Right ventricle myocardium inferior (tissue), 1 donor: Measurements from ENCODE around the gene ALG12. TPM values are rescaled to one million over a fixed set of nuclear protein-coding genes. Genes with fewer than 3 reads are reported as not detected.

Experiments
- ATAC-seq: fragments of 200-7000 bp; cut with Tn5 transposase; one replicate; pipeline ENCODE4 v1.9.1; 2020; ENCODE audit warnings: mild to moderate bottlenecking, moderate library complexity
- DNase-seq: peaks from one replicate; pipeline ENCODE4 v3.0.0; 2021; ENCODE audit errors: missing footprints
- intact Hi-C: fragments of 100-400 bp; cut with DNase I; formaldehyde crosslinking; loops from one replicate; pipeline ENCODE4 v1.11.0; 2022
- total RNA-seq: library from RNA; stranded (reverse); fragmentation: NEBNext Ultra II Directional; extraction: Animal tissue kit (Norgen Biotek cat#: 25700); gene quantifications from one replicate; pipeline ENCODE4 v1.2.1, GENCODE V29; 2021
- donor health status: DM: no; HTN: yes; CAD: no; lungs with severe emphysema.

The ALG12 gene
- total RNA-seq, 1 donor from 2014 or later = 16.4 TPM

- intact Hi-C loops = loop anchor here (1.0 kb wide), 1 partner anchor 24 kb away; the partner anchor contains the start of gene PIM3
- peak; percentile 59 for ATAC-seq
- DNase-seq = peak; percentile 96
Observed at GRCh38 chr22:49936018-49936972, 18.1 kb upstream of the ALG12 start.

DNA sequence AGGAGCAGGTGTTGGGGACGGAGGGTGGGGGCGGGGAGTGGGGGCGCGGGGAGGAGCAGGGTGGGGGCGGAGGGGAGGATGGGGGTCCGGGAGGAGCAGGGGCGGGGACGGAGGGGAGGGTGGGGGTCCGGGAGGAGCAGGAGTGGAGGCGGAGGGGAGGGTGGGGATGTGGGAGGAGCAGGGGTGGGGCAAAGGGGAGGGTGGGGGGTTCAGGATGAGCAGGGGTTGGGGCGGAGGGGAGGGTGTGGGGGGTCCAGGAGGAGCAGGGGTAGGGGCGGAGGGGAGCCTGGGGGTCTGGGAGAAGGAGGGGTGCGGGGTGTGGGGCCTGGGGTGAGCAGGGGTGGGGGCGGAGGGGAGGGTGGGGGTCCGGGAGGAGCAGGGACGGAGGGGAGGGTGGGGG is 17.3 kb upstream of the ALG12 start:
- intact Hi-C loops = no loop called here
- ATAC-seq (no peak), DNase-seq (no peak)

GRCh38 chr22:49934891-49935557 is 16.8 kb upstream of the ALG12 start:
- peak; percentile 24 for ATAC-seq
- DNase-seq = peak; percentile 95
- intact Hi-C loops = loop anchor here (5.0 kb wide), 1 partner anchor 37 kb away; no protein-coding TSS in a partner anchor

DNA sequence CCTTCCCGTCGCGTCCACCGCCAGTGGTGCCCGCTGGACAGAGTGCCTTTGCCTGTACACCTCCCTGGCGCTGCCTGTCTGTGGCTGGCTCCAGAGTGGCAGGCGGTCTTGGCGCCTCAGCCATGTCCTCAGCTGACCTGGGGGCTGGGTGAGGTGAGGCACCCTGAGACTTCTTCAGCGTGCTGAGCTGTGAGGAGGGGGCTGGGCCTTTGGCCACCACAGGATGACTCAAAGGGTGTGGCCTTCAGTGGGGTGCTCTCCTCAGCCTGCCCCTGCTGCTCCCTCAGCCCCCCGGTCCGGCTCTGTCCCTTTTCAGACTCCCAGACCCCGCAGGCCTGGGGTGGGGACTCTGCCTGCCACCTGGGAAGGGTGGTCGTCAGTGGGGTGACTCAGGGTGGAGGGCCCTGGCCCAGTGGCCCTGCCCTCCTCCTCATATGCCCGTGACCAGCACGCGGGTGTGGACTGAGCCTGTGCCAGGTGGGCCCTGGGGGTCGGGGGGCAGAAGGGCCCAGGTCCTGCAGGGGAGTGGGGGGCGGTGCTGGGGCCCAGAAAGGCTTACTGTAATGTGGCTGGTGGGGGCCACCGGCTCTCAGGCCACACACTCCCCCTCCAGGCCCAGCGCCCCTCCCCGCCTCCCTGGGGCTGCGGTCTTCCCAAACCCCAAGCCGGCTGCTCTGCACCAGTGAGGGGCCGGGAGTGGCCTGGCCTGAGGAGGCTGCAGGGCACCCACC is 16.1 kb upstream of the ALG12 start:
- ATAC-seq (peak; percentile 35), DNase-seq (peak; percentile 90)
- intact Hi-C loops = loop anchor here (5.0 kb wide), 1 partner anchor 38 kb away; no protein-coding TSS in a partner anchor

- intact Hi-C loops = loop anchor here (5.0 kb wide), 1 partner anchor 39 kb away; no protein-coding TSS in a partner anchor
- ATAC-seq = peak; percentile 40
- peak; percentile 86 for DNase-seq
Observed at GRCh38 chr22:49933236-49934159, 15.3 kb upstream of the ALG12 start.

- intact Hi-C loops = loop anchor here (1.0 to 5.0 kb wide), 2 partner anchors 41 to 62 kb away; no protein-coding TSS in a partner anchor
- no peak for DNase-seq
- peak; percentile 48 for ATAC-seq
Observed at GRCh38 chr22:49930596-49931412, 12.6 kb upstream of the ALG12 start.

DNA sequence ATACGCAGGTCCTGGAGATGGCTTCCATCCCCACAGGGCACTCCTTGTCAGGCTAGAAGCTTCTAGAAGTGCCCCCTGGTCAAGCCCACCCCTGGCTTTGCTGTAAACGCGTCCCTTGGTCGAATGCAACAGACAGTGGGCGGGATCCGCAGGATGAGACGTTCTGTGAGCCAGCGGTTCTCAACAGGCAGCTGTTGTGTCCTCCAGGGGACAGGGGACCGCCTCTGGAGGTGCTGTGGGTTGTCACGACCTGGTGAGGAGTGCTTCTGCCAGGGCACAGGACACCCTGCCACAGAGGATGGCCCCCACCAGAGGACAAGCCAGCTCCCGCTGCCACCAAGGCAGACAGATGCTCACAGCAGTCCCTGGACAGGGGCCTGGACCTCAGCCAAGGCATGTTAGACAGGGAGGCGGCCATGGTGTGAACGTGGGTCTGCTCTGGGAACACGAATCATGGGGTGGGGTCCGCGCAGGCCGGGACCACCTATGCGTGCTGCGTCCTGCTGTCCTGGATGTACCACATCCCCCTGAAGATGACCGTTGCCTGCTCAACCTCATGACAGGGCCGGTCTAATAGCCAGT is 11.8 kb upstream of the ALG12 start:
- intact Hi-C loops = loop anchor here (1.0 to 5.0 kb wide), 3 partner anchors 42 to 100 kb away; no protein-coding TSS in a partner anchor
- DNase-seq (no peak), ATAC-seq (no peak)

DNA sequence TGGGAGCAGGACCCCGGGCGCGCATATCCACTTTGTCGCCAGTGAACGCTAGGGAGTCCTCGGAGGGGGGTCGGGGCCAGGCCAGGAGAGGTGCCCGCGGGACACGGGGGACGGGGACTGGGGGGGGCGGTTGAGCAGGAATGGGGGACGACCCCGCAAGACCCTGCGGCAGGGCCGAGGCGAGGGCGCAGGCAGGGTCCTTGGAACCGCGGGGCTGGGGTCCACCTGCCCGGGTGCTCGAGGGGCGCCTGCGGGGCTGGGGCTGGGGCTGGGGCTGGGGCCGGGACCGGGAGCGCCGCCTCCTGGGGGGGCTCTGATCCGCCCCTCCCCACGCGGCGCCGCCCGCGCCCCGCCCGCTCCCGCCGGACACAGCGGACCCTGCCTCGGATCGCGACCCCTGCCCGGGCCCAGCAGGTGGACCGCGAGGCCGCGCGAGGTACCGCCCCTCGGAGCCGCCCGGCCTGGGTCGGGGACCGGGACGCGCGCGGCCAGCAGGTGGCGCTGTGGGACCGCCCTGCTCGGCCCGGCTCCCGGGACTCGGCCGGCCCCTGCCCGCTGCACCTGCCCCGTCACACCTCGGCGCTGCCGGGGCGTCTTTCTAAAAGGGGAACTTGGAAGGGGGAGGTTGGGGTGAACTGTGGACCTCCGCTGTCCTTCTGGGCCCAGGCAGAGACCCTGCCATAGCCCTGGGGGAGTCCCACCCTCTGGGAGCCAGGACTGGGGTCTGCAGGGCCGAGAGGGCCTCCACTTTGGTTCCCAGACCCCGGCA is 11.2 kb upstream of the ALG12 start:
- intact Hi-C loops = loop anchor here (1.0 kb wide), 1 partner anchor 101 kb away; no protein-coding TSS in a partner anchor
- peak; percentile 51 for ATAC-seq

DNA sequence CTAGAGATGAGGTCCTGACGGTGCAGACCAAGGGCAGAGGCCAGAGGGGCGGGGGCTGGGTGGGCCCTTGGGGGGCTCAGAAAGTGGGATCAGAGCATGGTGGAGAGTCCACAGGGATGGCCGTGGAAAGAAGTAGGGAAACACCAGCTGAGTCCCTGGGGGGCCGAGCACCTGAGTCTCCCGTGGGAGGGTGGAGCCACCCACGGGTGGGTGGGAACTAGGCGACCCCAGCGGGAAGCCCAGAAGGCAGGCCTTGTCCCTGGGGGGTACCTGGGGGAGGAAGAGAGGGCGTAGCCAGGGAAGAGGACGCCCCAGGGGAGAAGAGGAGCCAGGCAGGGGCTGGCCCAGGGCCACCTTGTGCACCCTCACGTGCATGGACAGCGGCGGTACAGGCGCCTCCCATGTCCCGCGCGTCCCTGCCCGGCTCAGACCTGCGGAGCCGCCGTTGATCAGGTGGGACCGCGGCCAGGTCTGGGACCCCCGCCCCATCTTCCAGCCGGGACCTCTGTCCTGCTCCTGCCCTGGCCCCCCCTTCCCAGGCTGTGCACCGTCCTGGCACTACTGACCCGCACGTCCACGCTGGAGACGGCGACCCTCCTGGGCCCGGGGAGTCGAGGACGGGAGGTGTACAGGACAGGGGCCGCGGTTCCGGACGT is 10.4 kb upstream of the ALG12 start:
- ATAC-seq (no peak), DNase-seq (no peak)
- intact Hi-C loops = loop anchor here (1.0 kb wide), 1 partner anchor 102 kb away; no protein-coding TSS in a partner anchor

More for the DNA sequence above, 11.2 kb upstream of the ALG12 start:
- no peak for DNase-seq

DNA sequence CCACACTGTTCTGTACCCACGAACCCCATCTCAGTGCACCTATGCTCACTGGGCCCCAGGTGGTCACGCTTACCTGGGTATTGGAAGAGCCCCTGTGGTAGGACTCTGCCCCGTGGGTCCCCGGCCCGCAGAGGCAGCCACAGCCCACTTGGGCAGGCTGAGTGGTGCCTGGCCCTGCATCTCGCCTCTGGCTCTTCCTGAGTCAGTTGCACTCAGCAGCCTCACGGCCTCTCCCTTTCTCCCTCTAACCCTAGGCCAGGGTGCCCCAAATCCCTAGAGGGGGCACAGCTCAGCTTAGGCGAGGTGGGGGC is 9.9 kb upstream of the ALG12 start:
- DNase-seq (no peak), ATAC-seq (no peak)
- intact Hi-C loops = no loop called here

DNA sequence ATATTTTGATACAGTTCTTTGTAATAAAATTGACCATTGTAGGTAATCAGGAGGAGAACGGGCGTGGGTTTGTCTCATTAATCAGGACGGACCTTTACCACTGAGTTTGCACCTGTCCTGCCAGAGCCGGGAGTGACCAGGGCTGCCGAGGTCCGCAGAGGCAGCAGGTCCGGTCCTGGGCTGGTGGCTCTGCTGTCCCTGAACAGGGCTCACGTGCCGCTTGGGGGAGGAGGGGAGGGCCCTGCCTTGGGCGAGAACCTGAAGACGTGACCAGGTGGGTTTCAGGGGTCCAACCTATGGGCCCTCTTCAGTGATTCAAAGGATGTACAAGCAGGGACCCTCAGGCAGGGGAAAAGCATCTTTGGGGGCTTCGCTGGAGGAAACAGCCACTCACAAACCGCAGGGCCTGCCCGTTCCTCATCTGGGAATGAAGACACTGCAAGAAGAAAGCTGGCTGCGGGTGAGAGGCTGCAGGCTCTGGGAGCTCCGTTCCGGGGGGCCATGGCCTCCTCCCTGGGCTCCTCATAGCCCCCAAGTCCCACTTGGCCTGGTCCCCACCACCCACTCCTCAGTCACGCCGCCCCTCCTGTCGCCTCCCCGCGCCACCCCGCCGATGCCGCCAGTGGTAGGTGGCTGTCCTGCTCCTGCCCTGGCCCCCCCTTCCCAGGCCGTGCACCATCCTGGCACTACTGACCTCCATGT is 9.4 kb upstream of the ALG12 start:
- ATAC-seq = no peak
- intact Hi-C loops = no loop called here
- no peak for DNase-seq

- intact Hi-C loops = no loop called here
- ATAC-seq (no peak), DNase-seq (no peak)
Observed at GRCh38 chr22:49926916-49927315, 8.7 kb upstream of the ALG12 start.

DNA sequence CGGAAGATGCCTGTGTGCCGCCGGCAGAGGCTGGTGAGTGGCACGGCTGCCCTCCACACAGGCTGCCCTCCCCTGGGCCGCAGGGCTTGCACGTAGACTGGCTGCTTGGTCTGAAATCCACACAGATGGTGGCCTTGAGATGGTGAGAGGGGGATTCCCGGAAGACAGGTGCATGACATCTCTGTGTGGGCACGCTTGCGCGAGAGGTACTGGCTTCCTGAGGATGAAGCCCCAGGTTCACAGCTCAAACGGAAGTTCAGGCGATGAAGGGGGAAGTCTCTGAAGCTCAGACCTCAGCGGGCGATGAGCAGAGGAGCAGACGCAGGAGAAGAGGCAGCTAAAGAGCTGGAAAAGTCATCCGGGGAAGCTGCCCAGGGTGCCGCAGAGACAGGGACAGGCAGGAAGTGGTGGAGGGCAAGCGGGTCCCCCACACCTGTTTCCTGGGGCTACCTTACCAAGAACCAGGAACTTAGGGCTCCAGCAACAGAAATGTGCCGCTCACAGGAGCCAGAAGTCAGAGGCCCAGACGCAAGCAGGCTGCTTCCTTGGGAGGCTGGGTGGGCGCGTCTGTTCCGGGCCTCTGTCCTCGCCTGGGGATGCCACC is 7.4 kb upstream of the ALG12 start:
- intact Hi-C loops = no loop called here
- no peak for DNase-seq
- no peak for ATAC-seq

GRCh38 chr22:49924113-49924833 is 6.0 kb upstream of the ALG12 start:
- DNase-seq = no peak
- ATAC-seq = no peak
- intact Hi-C loops = no loop called here
